GM11168 (cell line): ENCODE measurements around the gene KCNA2.

ENCODE experiments used
- in situ Hi-C: fragments of 300-500 bp; cut with MboI; formaldehyde crosslinking; loops from one replicate; pipeline ENCODE4 v1.12.0; 2022; ENCODE audit warnings: low sequenced_read_pairs; ENCODE audit not compliant: unreplicated experiment

KCNA2 gene

GRCh38 chr1:110630839-110631663, 24.9 kb upstream of the KCNA2 start:
- in situ Hi-C loops = loop anchor here (5.0 kb wide), 1 partner anchor 41 kb away; the partner anchor contains the start of gene KCNA3

GRCh38 chr1:110628323-110629105, 22.4 kb upstream of the KCNA2 start:
- in situ Hi-C loops = no loop called here

- in situ Hi-C loops = no loop called here
Observed at GRCh38 chr1:110627764-110628163, 21.6 kb upstream of the KCNA2 start.

GRCh38 chr1:110626889-110627288, 20.7 kb upstream of the KCNA2 start:
- in situ Hi-C loops = no loop called here

GRCh38 chr1:110620686-110621085, 14.5 kb upstream of the KCNA2 start:
- in situ Hi-C loops = no loop called here

GRCh38 chr1:110620250-110620615, 14.1 kb upstream of the KCNA2 start:
- in situ Hi-C loops = no loop called here

- in situ Hi-C loops = loop anchor here (5.0 kb wide), 1 partner anchor 163 kb away; no protein-coding TSS in a partner anchor
Observed at GRCh38 chr1:110619412-110620249, 13.5 kb upstream of the KCNA2 start.

GRCh38 chr1:110618668-110619067, 12.5 kb upstream of the KCNA2 start:
- in situ Hi-C loops = loop anchor here (5.0 kb wide), 1 partner anchor 164 kb away; no protein-coding TSS in a partner anchor

- in situ Hi-C loops = loop anchor here (5.0 kb wide), 1 partner anchor 165 kb away; no protein-coding TSS in a partner anchor
Observed at GRCh38 chr1:110617589-110617988, 11.4 kb upstream of the KCNA2 start.

- in situ Hi-C loops = loop anchor here (5.0 kb wide), 1 partner anchor 165 kb away; no protein-coding TSS in a partner anchor
Observed at GRCh38 chr1:110617116-110617515, 11.0 kb upstream of the KCNA2 start.

- in situ Hi-C loops = loop anchor here (5.0 kb wide), 1 partner anchor 166 kb away; no protein-coding TSS in a partner anchor
Observed at GRCh38 chr1:110616587-110616986, 10.4 kb upstream of the KCNA2 start.

GRCh38 chr1:110615548-110616130, 9.5 kb upstream of the KCNA2 start:
- in situ Hi-C loops = loop anchor here (5.0 kb wide), 1 partner anchor 167 kb away; no protein-coding TSS in a partner anchor

GRCh38 chr1:110612060-110612745, 6.0 kb upstream of the KCNA2 start:
- in situ Hi-C loops = no loop called here

GRCh38 chr1:110610696-110611286, 4.6 kb upstream of the KCNA2 start:
- in situ Hi-C loops = no loop called here

- in situ Hi-C loops = no loop called here
Observed at GRCh38 chr1:110610084-110610483, 3.9 kb upstream of the KCNA2 start.

GRCh38 chr1:110608247-110608646, 2.1 kb upstream of the KCNA2 start:
- in situ Hi-C loops = no loop called here

- in situ Hi-C loops = no loop called here
Observed at GRCh38 chr1:110607536-110608230, 1.5 kb upstream of the KCNA2 start.
